ENCODE data around the gene ITLN1. TPM values are rescaled to one million over a fixed set of nuclear protein-coding genes. Genes with fewer than 3 reads are reported as not detected.

Gene ITLN1
- total RNA-seq, 1 donor from 2014 or later, result 2.2 TPM

DNA sequence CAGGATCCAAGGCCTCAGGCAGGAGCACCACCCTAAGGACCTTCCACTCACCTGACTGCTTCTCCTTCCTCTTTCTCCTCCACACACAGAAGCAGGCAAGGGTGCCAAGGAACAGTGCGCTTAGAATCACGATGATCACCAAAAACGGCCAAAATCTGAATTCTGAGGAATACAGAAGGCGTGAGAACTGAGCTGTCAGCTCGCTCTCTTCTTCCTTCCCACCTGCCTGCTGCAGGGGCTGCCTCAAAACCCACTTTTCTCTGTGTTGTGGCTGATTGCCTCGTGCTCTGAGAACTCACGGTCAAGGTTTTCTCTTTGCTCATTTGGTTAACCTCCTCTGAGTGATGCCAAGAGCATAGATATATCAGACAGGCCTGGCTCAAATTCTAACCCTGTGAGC lies 46.1 kb downstream of the ITLN1 start:
- no peaks in the 10 kb centered on the region for H3K4me1 ChIP-seq
- no peaks in the 10 kb centered on the region for H3K9me3 ChIP-seq
- DNase-seq (ENCODE audit: low spot score in 2 of 2), result no peak
- no peaks in the 10 kb centered on the region for H3K27me3 ChIP-seq
- H3K27ac ChIP-seq, result no peak overlapping the region
- no peak overlapping the region for H3K4me3 ChIP-seq
- intact Hi-C loops (cut with DNase I), result loop anchor here (5.0 to 10.0 kb wide), 2 partner anchors 113 to 256 kb away; partner anchors contain the start of genes ITLN2 and KLHDC9
- H3K36me3 ChIP-seq, result no peaks in the 10 kb centered on the region
- TF ChIP-seq, protein P1, sequence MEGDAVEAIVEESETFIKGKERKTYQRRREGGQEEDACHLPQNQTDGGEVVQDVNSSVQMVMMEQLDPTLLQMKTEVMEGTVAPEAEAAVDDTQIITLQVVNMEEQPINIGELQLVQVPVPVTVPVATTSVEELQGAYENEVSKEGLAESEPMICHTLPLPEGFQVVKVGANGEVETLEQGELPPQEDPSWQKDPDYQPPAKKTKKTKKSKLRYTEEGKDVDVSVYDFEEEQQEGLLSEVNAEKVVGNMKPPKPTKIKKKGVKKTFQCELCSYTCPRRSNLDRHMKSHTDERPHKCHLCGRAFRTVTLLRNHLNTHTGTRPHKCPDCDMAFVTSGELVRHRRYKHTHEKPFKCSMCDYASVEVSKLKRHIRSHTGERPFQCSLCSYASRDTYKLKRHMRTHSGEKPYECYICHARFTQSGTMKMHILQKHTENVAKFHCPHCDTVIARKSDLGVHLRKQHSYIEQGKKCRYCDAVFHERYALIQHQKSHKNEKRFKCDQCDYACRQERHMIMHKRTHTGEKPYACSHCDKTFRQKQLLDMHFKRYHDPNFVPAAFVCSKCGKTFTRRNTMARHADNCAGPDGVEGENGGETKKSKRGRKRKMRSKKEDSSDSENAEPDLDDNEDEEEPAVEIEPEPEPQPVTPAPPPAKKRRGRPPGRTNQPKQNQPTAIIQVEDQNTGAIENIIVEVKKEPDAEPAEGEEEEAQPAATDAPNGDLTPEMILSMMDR (IDR thresholded peaks at IDR 0.05), result no peak

DNA sequence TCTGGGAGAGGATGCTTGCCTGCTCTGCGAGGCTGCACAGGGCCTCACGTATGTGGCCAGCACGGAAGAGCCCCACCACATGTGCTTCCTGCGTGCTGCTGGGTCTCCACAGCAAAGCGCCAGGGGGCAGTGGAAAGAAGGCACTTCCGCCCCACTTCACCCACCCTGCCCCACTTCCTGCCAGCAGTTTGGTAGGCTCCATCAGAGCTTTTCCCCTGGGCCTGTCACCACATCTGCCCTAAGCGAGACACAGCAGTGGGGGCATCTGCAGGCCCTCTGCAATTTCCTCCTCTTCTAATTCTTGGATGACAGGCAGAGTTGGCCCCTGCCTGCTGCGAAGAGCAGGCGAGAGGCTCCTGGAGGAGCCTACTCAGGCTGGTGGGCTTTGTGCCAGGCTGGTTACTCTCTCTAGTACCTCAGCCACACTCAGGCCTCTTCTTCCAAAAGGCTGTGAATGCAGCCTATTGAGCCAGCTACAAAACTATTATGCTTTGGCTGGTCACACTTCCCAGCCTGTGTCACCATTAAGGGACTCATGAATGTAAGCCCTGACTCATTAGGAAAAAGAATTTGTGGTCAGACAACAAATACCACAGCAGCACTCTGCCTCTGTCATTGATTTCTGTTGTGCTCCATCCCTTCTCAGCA lies 47.3 kb downstream of the ITLN1 start:
- DNase-seq (ENCODE audit: low spot score in 2 of 2), result peak in 1 of 2 donors; percentile 67
- no peak overlapping the region for H3K27ac ChIP-seq
- H3K4me3 ChIP-seq, result no peak overlapping the region
- no peaks in the 10 kb centered on the region for H3K36me3 ChIP-seq
- intact Hi-C loops (cut with DNase I), result loop anchor here (5.0 to 10.0 kb wide), 2 partner anchors 115 to 257 kb away; partner anchors contain the start of genes ITLN2 and KLHDC9
- H3K9me3 ChIP-seq, result no peaks in the 10 kb centered on the region
- no peaks in the 10 kb centered on the region for H3K27me3 ChIP-seq
- no peaks in the 10 kb centered on the region for H3K4me1 ChIP-seq
- TF ChIP-seq, protein P1 (IDR thresholded peaks at IDR 0.05), result no peak

DNA sequence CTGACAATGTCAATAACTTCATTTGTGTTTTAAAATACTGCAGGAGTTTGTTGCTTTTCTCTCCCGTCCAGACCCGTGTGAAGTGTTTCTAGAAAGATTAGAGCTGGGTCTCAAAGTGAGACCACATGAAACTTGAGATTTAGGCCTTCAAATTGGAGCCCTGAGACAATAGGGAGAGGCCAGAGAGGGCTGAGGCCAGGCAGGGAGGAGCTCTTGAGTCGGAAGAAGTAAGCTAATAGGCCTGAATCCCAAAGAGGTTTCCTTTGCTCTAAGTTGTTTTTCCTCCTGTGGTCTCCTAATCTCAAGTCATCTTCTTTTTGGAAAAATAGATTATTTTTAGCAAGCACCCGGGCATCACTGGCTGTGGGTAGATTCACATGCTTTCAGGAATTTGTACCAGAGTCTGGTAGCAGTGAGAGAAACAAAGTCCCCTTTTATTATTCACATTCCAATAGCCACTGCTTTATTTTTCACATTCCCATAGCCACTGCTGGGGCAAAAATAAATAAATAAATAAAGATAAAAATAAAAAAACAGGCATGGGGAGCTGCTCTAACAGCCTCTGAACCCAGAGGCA lies 47.9 kb downstream of the ITLN1 start:
- TF ChIP-seq, protein P1 (IDR thresholded peaks at IDR 0.05), result no peak
- Histone ChIP-seq H3K27me3 (no peaks in the 10 kb centered on the region), H3K27ac (peak overlapping the region in 1 of 2 donors; percentile 6), H3K4me3 (no peak overlapping the region), H3K9me3 (no peaks in the 10 kb centered on the region), H3K4me1 (no peaks in the 10 kb centered on the region), H3K36me3 (no peaks in the 10 kb centered on the region)
- DNase-seq (ENCODE audit: low spot score in 2 of 2), result no peak
- intact Hi-C loops (cut with DNase I), result loop anchor here (5.0 to 10.0 kb wide), 2 partner anchors 115 to 258 kb away; partner anchors contain the start of genes ITLN2 and KLHDC9

DNA sequence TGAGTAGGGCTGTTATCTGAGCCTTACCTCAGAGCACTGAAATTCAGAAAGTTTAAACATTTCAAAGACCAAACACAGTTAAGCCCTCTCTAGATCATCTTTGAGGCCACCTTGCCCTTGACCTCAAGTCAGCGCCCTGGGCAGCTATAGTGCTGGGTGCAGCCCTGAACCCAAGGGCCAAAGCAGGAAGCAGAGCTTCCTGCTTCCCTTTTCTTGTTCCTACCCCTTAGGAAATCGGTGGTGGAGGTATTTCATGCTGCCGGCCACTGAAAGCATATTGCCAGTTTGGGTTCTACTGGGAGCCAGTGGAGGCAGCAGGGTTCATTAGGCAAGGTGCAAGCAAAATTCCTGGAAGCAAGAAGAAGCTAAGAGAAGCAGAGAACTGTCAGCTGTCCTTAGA lies 48.4 kb downstream of the ITLN1 start:
- Histone ChIP-seq H3K4me1 (no peaks in the 10 kb centered on the region), H3K27ac (no peak overlapping the region), H3K4me3 (no peak overlapping the region), H3K27me3 (no peaks in the 10 kb centered on the region), H3K9me3 (no peaks in the 10 kb centered on the region), H3K36me3 (no peaks in the 10 kb centered on the region)
- intact Hi-C loops (cut with DNase I), result loop anchor here (5.0 to 10.0 kb wide), 2 partner anchors 116 to 258 kb away; partner anchors contain the start of genes ITLN2 and KLHDC9
- TF ChIP-seq, protein P1 (IDR thresholded peaks at IDR 0.05), result no peak
- no peak for DNase-seq (ENCODE audit: low spot score in 2 of 2)

DNA sequence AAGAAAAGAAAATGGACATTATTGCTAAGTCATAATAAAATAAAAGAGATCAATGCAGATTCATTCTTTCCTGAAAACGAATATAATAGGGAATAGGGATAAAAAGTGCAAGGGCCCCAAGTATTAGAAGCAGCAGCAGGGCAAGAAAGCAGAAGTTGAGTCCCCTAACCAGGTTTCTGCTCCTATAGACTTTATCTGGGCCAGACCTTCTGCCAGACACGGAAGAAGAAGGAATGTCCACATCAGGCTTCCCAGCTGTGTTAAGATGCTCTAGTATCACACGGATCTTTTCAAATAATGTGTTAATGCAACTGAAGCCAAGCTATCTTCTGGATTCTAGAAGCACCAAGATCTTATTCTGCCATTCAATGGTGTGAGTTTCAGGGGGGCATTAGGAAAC lies 49.2 kb downstream of the ITLN1 start:
- intact Hi-C loops (cut with DNase I), result loop anchor here (5.0 to 10.0 kb wide), 2 partner anchors 117 to 259 kb away; partner anchors contain the start of genes ITLN2 and KLHDC9
- H3K9me3 ChIP-seq, result no peaks in the 10 kb centered on the region
- H3K27me3 ChIP-seq, result no peaks in the 10 kb centered on the region
- no peak overlapping the region for H3K27ac ChIP-seq
- H3K36me3 ChIP-seq, result no peaks in the 10 kb centered on the region
- H3K4me3 ChIP-seq, result no peak overlapping the region
- no peaks in the 10 kb centered on the region for H3K4me1 ChIP-seq
- TF ChIP-seq, protein P1 (IDR thresholded peaks at IDR 0.05), result no peak
- DNase-seq (ENCODE audit: low spot score in 2 of 2), result no peak
